Activated CD4-positive, alpha-beta T cell treated with anti-CD3 and anti-CD28 coated beads, Interleukin-2, amount 10 ng/mL, durations not matched to agents 7 days and 5 days (primary cell): ENCODE data around the gene CAPZB. TPM values are rescaled to one million over a fixed set of nuclear protein-coding genes. Genes with fewer than 3 reads are reported as not detected.

Experiments
- CTCF ChIA-PET: fragments of 350-600 bp; sonication (Branson Sonifier 250); formaldehyde crosslinking; loops from one replicate; lab custom pipeline; 2021; ENCODE audit warnings: antibody characterized with exemption; lab: Charles Lee
- POLR2A ChIA-PET: fragments of 350-600 bp; sonication (Branson Sonifier 250); formaldehyde crosslinking; loops from one replicate; lab custom pipeline; 2021; ENCODE audit warnings: antibody characterized with exemption; lab: Charles Lee
- DNase-seq: peaks from one replicate; pipeline ENCODE4 v3.0.0-alpha.2; 2020
- H3K27ac Mint-ChIP-seq: one replicate; pipeline ENCODE4 v1.8.0; 2021; ENCODE audit warnings: mild to moderate bottlenecking, moderate library complexity, mixed read lengths
- H3K27me3 Mint-ChIP-seq: one replicate; pipeline ENCODE4 v1.8.0; 2021; ENCODE audit warnings: mixed read lengths
- H3K36me3 Mint-ChIP-seq: one replicate; pipeline ENCODE4 v1.8.0; 2021; ENCODE audit warnings: low read depth, mixed read lengths
- H3K4me1 Mint-ChIP-seq: one replicate; pipeline ENCODE4 v1.8.0; 2021; ENCODE audit warnings: mixed read lengths
- H3K4me3 Mint-ChIP-seq: one replicate; pipeline ENCODE4 v1.8.0; 2021; ENCODE audit warnings: mild to moderate bottlenecking, moderate library complexity, mixed read lengths
- H3K9me3 Mint-ChIP-seq: one replicate; pipeline ENCODE4 v1.8.0; 2021; ENCODE audit warnings: mixed read lengths
- total RNA-seq, 2 experiments: library from RNA; stranded (reverse); gene quantifications; one replicate each; pipeline ENCODE4 v1.2.3, GENCODE V29; 2021

The CAPZB gene
- total RNA-seq, 2 experiments from 2014 or later, result 529 to 567 TPM

GRCh38 chr1:19376428-19377372, 108.6 kb downstream of the CAPZB start:
- ChIA-PET POLR2A (no interaction called here), CTCF (interaction anchor here (0.6 to 2.2 kb wide), 5 partner anchors 11 to 286 kb away, joined by 3 to 6 read pairs (median 4); no protein-coding TSS in a partner anchor)
- H3K4me3 Mint-ChIP-seq, result no peak overlapping the region
- no peaks in the 10 kb centered on the region for H3K27me3 Mint-ChIP-seq
- peaks cover 2% of the 10 kb centered on the region for H3K9me3 Mint-ChIP-seq
- H3K36me3 Mint-ChIP-seq, result peaks cover 64% of the 10 kb centered on the region
- peaks cover 6% of the 10 kb centered on the region for H3K4me1 Mint-ChIP-seq
- H3K27ac Mint-ChIP-seq, result no peak overlapping the region
- no peak for DNase-seq

- Mint-ChIP-seq H3K27ac (no peak overlapping the region), H3K27me3 (no peaks in the 10 kb centered on the region), H3K9me3 (peaks cover 2% of the 10 kb centered on the region), H3K36me3 (peaks cover 59% of the 10 kb centered on the region), H3K4me3 (no peak overlapping the region), H3K4me1 (peaks cover 6% of the 10 kb centered on the region)
- DNase-seq, result no peak
- POLR2A ChIA-PET, result interaction anchor here (0.6 kb wide), 1 partner anchor 539 kb away, joined by 3 read pairs; no protein-coding TSS in a partner anchor
- CTCF ChIA-PET, result interaction anchor here (1.4 to 2.2 kb wide), 2 partner anchors 12 to 15 kb away, joined by 4 to 6 read pairs; no protein-coding TSS in a partner anchor
Measured at GRCh38 chr1:19375631-19376400, 109.5 kb downstream of the CAPZB start.

GRCh38 chr1:19374926-19375325, 110.4 kb downstream of the CAPZB start:
- Mint-ChIP-seq H3K9me3 (peaks cover 2% of the 10 kb centered on the region), H3K27me3 (no peaks in the 10 kb centered on the region), H3K36me3 (peaks cover 54% of the 10 kb centered on the region), H3K4me1 (peaks cover 6% of the 10 kb centered on the region), H3K27ac (no peak overlapping the region), H3K4me3 (no peak overlapping the region)
- CTCF ChIA-PET, result interaction anchor here (1.0 to 2.2 kb wide), 2 partner anchors 16 to 207 kb away, joined by 3 to 6 read pairs; no protein-coding TSS in a partner anchor
- POLR2A ChIA-PET, result no interaction called here
- no peak for DNase-seq

DNA sequence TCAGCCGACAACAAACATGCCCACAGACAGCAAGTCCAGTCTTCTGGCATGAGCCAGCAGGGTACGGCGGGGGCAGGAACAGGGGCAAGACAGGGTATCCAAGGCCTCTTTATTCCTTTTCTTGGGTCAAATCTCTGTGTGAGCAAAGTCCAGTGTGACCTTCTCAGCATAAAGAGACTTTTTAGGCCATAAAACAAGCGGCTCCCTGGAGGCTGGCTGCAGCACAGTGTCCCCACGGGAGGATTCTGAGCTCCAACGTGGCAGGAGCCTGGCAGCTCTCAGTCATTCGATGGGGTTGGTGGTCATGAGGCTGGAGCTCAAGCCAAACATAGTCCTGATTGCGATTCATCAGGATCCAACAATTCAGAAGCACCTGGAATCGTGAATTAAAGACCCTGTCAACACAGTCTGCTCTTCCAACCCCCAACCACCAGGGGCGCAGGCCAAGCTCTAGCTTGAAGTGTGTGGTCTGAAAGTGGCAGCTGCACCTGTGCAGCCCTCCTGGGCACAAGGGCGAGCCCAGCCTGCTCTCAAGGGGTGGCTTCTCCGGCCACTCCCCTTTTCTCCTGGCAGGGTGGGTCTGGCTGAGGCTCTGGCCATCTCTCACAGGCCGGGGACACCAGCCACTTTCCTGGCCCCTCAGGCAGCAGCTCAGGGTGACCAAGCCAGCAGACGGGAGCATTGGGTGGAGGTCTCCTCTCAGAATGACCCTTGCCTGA, 111.1 kb downstream of the CAPZB start:
- ChIA-PET CTCF (interaction anchor here (0.6 to 2.2 kb wide), 4 partner anchors 15 to 208 kb away, joined by 3 to 6 read pairs (median 4); no protein-coding TSS in a partner anchor), POLR2A (no interaction called here)
- peak; percentile 14 for DNase-seq
- Mint-ChIP-seq H3K27me3 (no peaks in the 10 kb centered on the region), H3K27ac (no peak overlapping the region), H3K36me3 (peaks cover 47% of the 10 kb centered on the region), H3K9me3 (peaks cover 2% of the 10 kb centered on the region), H3K4me1 (no peaks in the 10 kb centered on the region), H3K4me3 (no peak overlapping the region)

DNA sequence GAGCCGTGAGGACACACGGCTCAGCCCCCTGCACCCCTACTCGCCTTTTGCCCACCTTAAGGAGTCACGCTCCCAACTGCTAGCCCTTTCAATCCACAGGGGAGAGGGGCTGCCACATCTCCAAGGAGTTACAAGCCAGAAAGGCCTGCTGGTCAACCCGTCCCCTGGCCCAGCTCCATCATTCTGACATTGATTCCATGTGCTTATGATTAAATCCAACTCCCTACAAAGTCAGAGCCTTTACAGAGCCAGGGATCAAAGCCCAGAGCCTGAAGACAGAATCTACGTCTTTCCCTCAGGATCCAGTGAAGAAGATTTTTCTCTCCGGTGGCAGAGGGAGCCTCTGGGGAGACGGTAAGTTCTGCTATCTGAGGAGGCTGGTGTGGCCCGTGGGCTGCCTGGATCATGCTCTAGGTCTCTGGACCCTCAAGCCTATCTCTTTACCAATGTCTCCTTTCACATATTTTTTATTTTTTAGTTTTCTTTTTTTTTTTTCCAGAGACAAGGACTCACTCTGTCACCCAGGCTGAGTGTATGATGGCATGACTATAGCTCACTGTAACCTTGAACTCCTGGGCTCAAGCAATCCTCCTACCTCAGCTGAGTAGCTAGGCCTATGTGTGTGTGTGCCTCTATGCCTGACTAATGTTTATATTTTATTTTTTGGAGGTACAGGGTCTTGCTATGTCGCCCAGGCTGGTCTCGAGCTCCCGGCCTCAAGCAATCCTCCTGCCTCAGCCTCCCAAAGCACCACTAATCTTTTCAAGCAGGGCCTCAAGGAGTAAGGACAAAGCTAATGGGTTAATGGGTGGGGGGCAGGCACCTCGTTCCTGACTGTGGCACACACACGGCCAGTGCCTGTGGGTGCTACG, 111.9 kb downstream of the CAPZB start:
- CTCF ChIA-PET, result interaction anchor here (0.6 to 1.3 kb wide), 4 partner anchors 14 to 209 kb away, joined by 3 to 4 read pairs (median 3); no protein-coding TSS in a partner anchor
- peaks cover 42% of the 10 kb centered on the region for H3K36me3 Mint-ChIP-seq

DNA sequence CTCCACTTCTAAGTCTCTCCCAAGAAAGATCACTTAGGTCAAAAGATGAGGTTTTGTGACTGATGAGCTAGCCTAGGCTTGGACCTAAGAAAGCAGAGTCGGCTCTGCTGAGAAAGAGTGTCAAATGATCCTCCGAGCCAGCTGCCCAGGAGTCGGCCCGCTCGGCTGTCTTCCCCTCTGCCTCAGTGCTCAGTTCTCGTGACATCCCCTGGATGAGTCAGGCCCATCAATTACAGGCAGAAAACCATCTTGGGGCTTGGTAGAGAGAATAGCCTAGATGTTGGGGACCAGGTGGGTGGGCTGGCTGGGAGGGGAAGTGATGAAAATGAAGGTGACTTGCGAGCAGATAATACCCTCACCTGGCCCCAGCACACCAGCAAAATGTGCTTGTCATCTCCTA, 112.7 kb downstream of the CAPZB start:
- no peaks in the 10 kb centered on the region for H3K4me1 Mint-ChIP-seq
- H3K27ac Mint-ChIP-seq, result no peak overlapping the region
- no peak for DNase-seq
- peaks cover 34% of the 10 kb centered on the region for H3K36me3 Mint-ChIP-seq
- peaks cover 1% of the 10 kb centered on the region for H3K9me3 Mint-ChIP-seq
- no peaks in the 10 kb centered on the region for H3K27me3 Mint-ChIP-seq
- CTCF ChIA-PET, result interaction anchor here (1.3 kb wide), 1 partner anchor 21 kb away, joined by 3 read pairs; no protein-coding TSS in a partner anchor
- no peak overlapping the region for H3K4me3 Mint-ChIP-seq
- POLR2A ChIA-PET, result no interaction called here

More for the DNA sequence above, 111.9 kb downstream of the CAPZB start:
- no peak overlapping the region for H3K4me3 Mint-ChIP-seq
- H3K27me3 Mint-ChIP-seq, result no peaks in the 10 kb centered on the region
- DNase-seq, result no peak
- H3K9me3 Mint-ChIP-seq, result peaks cover 2% of the 10 kb centered on the region
- no peak overlapping the region for H3K27ac Mint-ChIP-seq
- POLR2A ChIA-PET, result no interaction called here
- no peaks in the 10 kb centered on the region for H3K4me1 Mint-ChIP-seq

DNA sequence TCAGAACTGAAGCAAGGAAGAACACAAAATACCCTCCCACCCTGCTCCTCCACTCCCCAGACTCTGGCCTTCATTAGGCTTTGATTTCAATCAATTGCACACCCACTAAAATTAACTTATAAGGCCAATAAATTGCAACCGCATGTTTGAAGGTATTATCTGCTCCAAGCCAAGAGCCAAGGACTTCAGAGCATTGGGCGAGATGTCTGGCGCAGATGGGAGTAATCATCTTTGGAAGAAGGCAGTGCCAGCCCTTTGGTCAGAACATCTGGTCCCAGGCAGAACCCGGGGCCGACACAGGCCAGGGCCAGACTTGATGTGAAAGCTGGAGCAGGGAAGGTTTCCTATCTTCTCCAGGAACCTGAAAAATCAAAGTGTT, 113.2 kb downstream of the CAPZB start:
- Mint-ChIP-seq H3K27ac (no peak overlapping the region), H3K36me3 (peaks cover 30% of the 10 kb centered on the region)
- CTCF ChIA-PET, result interaction anchor here (1.3 kb wide), 1 partner anchor 20 kb away, joined by 3 read pairs; no protein-coding TSS in a partner anchor

GRCh38 chr1:19371226-19372135, 113.9 kb downstream of the CAPZB start:
- Mint-ChIP-seq H3K27ac (no peak overlapping the region), H3K9me3 (no peaks in the 10 kb centered on the region), H3K4me1 (peaks cover 6% of the 10 kb centered on the region), H3K27me3 (no peaks in the 10 kb centered on the region), H3K4me3 (no peak overlapping the region), H3K36me3 (peaks cover 24% of the 10 kb centered on the region)
- CTCF ChIA-PET, result no interaction called here
- POLR2A ChIA-PET, result no interaction called here
- DNase-seq, result no peak

More for the DNA sequence above, 113.2 kb downstream of the CAPZB start:
- no peak overlapping the region for H3K4me3 Mint-ChIP-seq
- peaks cover 2% of the 10 kb centered on the region for H3K4me1 Mint-ChIP-seq
- POLR2A ChIA-PET, result no interaction called here
- H3K9me3 Mint-ChIP-seq, result no peaks in the 10 kb centered on the region
- H3K27me3 Mint-ChIP-seq, result no peaks in the 10 kb centered on the region
- no peak for DNase-seq

GRCh38 chr1:19370453-19371170, 114.7 kb downstream of the CAPZB start:
- no peak for DNase-seq
- Mint-ChIP-seq H3K4me3 (no peak overlapping the region), H3K27ac (no peak overlapping the region), H3K4me1 (peaks cover 6% of the 10 kb centered on the region), H3K36me3 (peaks cover 21% of the 10 kb centered on the region), H3K27me3 (no peaks in the 10 kb centered on the region), H3K9me3 (no peaks in the 10 kb centered on the region)
- ChIA-PET CTCF (no interaction called here), POLR2A (no interaction called here)

GRCh38 chr1:19369396-19370090, 115.8 kb downstream of the CAPZB start:
- H3K4me3 Mint-ChIP-seq, result no peak overlapping the region
- DNase-seq, result no peak
- POLR2A ChIA-PET, result no interaction called here
- CTCF ChIA-PET, result interaction anchor here (1.7 kb wide), 1 partner anchor 14 kb away, joined by 5 read pairs; no protein-coding TSS in a partner anchor
- H3K36me3 Mint-ChIP-seq, result peaks cover 12% of the 10 kb centered on the region
- H3K27ac Mint-ChIP-seq, result no peak overlapping the region
- H3K4me1 Mint-ChIP-seq, result peaks cover 6% of the 10 kb centered on the region
- H3K9me3 Mint-ChIP-seq, result no peaks in the 10 kb centered on the region
- H3K27me3 Mint-ChIP-seq, result no peaks in the 10 kb centered on the region
